ENCODE results near the gene HIPK1.
"Not testable (repeated sequence)": the region's sequence is repeated elsewhere in the genome, so short reads cannot be mapped to it uniquely, and the experiment has no call there.

HIPK1 gene

DNA sequence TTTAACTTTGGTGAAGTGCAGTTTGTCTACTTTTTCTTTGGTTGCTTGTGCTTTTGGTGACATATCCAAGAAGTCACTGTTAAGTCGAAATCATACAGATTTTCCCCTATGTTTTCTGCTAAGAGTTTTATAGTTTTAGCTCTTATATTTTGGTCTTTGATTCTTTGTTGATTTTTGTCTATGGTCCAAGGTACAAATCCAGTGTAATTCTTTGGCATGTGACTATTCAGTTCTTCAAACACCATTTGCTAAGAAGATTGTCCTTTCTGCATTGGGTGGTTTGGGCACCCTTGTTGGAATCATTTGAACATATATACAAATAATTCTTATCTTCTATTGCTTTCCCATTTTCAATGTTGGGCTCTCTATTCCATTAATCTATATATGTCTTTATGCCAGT, 16.2 kb downstream of the HIPK1 start:
- no peak for DNase-seq

GRCh38 chr1:113946112-113946511, 17.0 kb downstream of the HIPK1 start:
- no peak for DNase-seq

- DNase-seq = no peak
Observed at GRCh38 chr1:113946678-113947387, 17.7 kb downstream of the HIPK1 start.

DNA sequence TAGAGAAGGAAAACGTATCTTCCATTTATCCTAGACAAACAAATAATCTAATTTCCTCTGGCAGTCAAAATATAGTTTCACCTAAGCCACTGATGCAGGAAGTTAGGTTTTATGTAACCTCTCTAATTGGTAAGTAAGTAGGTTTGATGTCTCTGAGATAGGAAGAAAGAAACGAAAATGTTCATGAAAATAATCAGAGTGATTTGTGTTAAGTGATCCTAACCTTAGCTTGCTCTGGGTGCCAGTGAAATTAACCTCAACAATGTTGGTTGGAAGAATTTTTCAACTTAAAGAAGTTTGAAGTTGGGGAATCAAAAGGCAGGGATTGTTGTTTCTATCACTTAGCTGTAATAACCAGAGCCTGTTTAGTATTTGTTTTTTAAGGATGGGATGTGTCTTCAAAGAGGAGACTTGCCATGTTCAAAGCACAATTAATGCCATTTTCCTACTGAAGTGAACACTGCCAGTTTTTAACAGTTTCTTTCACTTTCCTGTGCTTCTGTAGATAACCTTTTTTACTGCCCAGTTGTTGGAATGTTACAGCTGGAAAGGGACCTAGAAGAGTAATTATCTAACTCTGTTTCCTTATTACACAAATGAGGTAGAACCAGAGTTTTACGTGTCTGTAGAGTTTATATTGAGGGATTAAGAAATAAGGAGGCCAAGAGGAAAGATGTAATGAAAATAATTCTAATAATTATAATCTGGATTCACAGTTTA, 18.4 kb downstream of the HIPK1 start:
- DNase-seq = no peak

- not testable (repeated sequence) for DNase-seq
Observed at GRCh38 chr1:113948151-113948550, 19.0 kb downstream of the HIPK1 start.

DNA sequence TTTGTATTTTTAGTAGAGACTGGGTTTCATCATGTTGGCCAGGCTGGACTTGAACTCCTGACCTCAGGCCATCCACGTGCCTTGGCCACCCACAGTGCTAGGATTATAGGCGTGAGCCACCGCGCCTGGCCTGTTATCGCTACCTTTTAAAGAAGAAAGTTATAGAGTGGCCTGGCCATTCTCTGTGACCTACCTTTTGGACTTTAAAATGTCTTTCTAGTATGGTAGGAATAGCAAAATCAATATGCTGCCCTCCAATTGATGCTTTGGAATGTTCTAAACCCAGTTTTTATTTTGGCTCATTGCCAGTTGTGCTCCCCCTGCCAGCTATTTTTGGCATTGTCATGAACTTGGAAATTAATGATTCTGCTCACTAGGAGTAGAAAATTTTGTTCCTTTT, 19.9 kb downstream of the HIPK1 start:
- DNase-seq = peak; percentile 2

- no peak for DNase-seq
Observed at GRCh38 chr1:113950908-113951307, 21.8 kb downstream of the HIPK1 start.

- DNase-seq = no peak
Observed at GRCh38 chr1:113951719-113952118, 22.6 kb downstream of the HIPK1 start.

- no peak for DNase-seq
Observed at GRCh38 chr1:113957984-113958383, 28.9 kb downstream of the HIPK1 start.

DNA sequence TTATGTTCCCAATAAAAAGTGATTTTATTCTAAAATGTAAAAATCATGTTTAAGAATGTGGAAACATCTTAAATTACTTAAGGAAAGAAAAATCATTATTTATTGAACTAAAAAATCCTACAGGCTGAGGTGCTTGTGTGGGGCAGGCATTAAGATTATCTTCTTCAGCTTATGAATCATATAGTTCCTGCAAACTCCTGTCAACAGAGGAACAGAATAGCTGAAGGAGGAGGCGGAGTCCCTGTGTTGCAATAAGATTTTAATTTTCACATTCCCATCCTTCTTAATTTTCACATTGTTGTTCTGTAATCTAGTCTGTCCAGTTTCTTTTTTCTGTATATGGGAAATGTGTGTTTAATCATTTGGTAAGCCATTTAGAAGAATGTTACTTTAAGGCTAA, 29.6 kb downstream of the HIPK1 start:
- DNase-seq = no peak

- DNase-seq = no peak
Observed at GRCh38 chr1:113963281-113963906, 34.3 kb downstream of the HIPK1 start.

GRCh38 chr1:113965703-113966412, 36.7 kb downstream of the HIPK1 start:
- DNase-seq = no peak

DNA sequence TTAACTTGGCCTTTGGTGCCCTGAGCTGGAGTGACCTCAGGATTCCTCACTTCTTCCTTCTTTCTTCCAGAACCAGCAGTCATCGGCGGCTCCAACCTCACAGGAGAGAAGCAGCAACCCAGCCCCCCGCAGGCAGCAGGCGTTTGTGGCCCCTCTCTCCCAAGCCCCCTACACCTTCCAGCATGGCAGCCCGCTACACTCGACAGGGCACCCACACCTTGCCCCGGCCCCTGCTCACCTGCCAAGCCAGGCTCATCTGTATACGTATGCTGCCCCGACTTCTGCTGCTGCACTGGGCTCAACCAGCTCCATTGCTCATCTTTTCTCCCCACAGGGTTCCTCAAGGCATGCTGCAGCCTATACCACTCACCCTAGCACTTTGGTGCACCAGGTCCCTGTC, 43.8 kb downstream of the HIPK1 start:
- DNase-seq = no peak

DNA sequence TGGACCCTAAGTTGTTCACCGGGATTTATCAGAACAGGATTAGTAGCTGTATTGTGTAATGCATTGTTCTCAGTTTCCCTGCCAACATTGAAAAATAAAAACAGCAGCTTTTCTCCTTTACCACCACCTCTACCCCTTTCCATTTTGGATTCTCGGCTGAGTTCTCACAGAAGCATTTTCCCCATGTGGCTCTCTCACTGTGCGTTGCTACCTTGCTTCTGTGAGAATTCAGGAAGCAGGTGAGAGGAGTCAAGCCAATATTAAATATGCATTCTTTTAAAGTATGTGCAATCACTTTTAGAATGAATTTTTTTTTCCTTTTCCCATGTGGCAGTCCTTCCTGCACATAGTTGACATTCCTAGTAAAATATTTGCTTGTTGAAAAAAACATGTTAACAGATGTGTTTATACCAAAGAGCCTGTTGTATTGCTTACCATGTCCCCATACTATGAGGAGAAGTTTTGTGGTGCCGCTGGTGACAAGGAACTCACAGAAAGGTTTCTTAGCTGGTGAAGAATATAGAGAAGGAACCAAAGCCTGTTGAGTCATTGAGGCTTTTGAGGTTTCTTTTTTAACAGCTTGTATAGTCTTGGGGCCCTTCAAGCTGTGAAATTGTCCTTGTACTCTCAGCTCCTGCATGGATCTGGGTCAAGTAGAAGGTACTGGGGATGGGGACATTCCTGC, 46.2 kb downstream of the HIPK1 start:
- DNase-seq = no peak

DNA sequence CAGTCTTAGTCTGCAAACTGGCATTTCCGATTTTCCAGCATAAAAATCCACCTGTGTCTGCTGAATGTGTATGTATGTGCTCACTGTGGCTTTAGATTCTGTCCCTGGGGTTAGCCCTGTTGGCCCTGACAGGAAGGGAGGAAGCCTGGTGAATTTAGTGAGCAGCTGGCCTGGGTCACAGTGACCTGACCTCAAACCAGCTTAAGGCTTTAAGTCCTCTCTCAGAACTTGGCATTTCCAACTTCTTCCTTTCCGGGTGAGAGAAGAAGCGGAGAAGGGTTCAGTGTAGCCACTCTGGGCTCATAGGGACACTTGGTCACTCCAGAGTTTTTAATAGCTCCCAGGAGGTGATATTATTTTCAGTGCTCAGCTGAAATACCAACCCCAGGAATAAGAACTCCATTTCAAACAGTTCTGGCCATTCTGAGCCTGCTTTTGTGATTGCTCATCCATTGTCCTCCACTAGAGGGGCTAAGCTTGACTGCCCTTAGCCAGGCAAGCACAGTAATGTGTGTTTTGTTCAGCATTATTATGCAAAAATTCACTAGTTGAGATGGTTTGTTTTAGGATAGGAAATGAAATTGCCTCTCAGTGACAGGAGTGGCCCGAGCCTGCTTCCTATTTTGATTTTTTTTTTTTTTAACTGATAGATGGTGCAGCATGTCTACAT, 47.6 kb downstream of the HIPK1 start:
- no peak for DNase-seq

GRCh38 chr1:113977906-113978305, 48.8 kb downstream of the HIPK1 start:
- no peak for DNase-seq

GRCh38 chr1:113978863-113979702, 50.0 kb downstream of the HIPK1 start, which contains the start of gene OLFML3:
TSS of gene OLFML3 (plus strand) at chr1:113979474. CDS start at chr1:113979517, 43 bp downstream.
- peak; percentile 80 for DNase-seq

GRCh38 chr1:113980110-113980509, 51.0 kb downstream of the HIPK1 start:
- peak; percentile 10 for DNase-seq

- no peak for DNase-seq
Observed at GRCh38 chr1:113981962-113982931, 53.1 kb downstream of the HIPK1 start.

- DNase-seq = no peak
Observed at GRCh38 chr1:113982949-113983348, 53.8 kb downstream of the HIPK1 start.
